Measurements from ENCODE around the gene HTR3E.
"Not testable (repeated sequence)": the region's sequence is repeated elsewhere in the genome, so short reads cannot be mapped to it uniquely, and the experiment has no call there.

The HTR3E gene

GRCh38 chr3:184143327-184143726 is 46.5 kb downstream of the HTR3E start:
- peak; percentile 93 for FAIRE-seq
- TF ChIP-seq TAF1 (IDR thresholded peaks at IDR 0.05; ENCODE audit: borderline replicate concordance, low read depth, low read length) (no peak), POLR2AphosphoS5 (IDR thresholded peaks at IDR 0.05; ENCODE audit: low read depth, low read length) (no peak), POLR2A (IDR thresholded peaks at IDR 0.05; ENCODE audit: low read depth, low read length) (no peak)

DNA sequence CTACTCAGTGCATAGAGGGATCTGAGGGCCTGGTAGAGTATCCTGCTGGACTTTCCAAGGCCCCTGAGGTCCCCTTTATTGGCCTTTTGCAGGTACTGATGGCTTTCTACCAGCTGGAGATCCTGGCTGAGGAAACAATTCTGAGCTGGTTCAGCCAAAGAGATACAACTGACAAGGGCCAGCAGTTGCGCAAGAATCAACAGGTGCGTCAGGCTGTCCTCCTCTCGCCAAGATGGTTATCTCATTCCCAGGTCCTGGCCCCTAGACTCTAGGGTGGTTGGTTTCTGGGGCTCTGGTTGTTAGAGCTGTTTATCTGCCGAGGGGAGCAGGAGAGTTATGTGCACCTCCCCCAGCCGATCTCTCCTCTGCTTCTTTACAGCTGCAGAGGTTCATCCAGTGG is 47.6 kb downstream of the HTR3E start:
- TF ChIP-seq POLR2A (IDR thresholded peaks at IDR 0.05; ENCODE audit: low read depth, low read length) (no peak), TAF1 (IDR thresholded peaks at IDR 0.05; ENCODE audit: borderline replicate concordance, low read depth, low read length) (no peak), POLR2AphosphoS5 (IDR thresholded peaks at IDR 0.05; ENCODE audit: low read depth, low read length) (no peak)
- no peak for DNase-seq (ENCODE audit: insufficient read length)
- FAIRE-seq, result no peak

More at GRCh38 chr3:184143327-184143726, 46.5 kb downstream of the HTR3E start:
- no peak for DNase-seq (ENCODE audit: insufficient read length)

GRCh38 chr3:184145111-184145524 is 48.3 kb downstream of the HTR3E start:
- TF ChIP-seq TAF1 (IDR thresholded peaks at IDR 0.05; ENCODE audit: borderline replicate concordance, low read depth, low read length) (no peak), POLR2AphosphoS5 (IDR thresholded peaks at IDR 0.05; ENCODE audit: low read depth, low read length) (no peak), POLR2A (IDR thresholded peaks at IDR 0.05; ENCODE audit: low read depth, low read length) (no peak)
- FAIRE-seq (peak; percentile 65), DNase-seq (ENCODE audit: insufficient read length) (no peak)

DNA sequence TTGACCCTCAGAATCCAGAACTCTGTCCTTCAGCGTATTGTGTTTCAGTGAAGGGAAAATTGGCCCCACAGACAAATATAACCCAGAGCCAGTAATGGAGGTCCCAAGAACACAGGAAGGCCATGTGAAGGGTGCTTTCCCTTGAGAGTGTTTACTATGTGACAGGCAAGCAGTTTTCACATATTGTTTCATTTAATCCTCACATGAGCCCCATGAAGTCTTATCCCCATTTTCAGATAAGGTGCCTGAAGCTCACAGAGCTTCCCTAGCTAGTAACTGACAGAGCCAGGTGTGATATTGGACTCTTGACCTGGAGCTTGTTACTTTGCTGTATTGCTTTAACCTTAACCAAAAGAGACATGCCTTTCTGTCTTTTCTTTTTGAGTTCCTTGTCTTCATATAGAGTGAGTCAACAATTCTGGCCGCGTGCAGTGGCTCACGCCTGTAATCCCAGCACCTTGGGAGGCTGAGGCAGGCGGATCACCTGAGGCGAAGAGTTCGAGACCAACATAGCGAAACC is 48.9 kb downstream of the HTR3E start:
- TF ChIP-seq POLR2A (IDR thresholded peaks at IDR 0.05; ENCODE audit: low read depth, low read length) (no peak), TAF1 (IDR thresholded peaks at IDR 0.05; ENCODE audit: borderline replicate concordance, low read depth, low read length) (no peak), POLR2AphosphoS5 (IDR thresholded peaks at IDR 0.05; ENCODE audit: low read depth, low read length) (no peak)
- no peak for DNase-seq (ENCODE audit: insufficient read length)
- FAIRE-seq, result no peak

DNA sequence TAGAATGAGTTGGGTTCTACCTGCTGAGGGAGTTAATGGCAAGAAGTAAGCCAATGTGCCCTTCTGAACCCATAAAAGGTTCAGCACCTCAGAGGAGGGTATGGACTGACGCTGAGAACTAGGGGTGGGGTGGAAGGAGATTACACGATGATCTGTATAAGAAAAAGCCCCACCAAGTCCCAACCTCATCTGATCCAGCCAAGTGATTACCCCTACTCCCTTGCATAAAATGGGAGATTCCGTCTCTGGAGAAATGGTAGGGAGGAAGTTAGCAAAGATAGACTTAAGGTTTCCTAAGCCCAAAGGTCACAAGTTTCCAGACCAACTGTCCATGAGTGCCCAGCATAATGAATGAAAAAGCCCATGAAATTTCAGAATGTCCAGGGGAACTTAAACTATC is 51.2 kb downstream of the HTR3E start:
- no peak for FAIRE-seq
- no peak for DNase-seq (ENCODE audit: insufficient read length)
- TF ChIP-seq TAF1 (IDR thresholded peaks at IDR 0.05; ENCODE audit: borderline replicate concordance, low read depth, low read length) (no peak), POLR2AphosphoS5 (IDR thresholded peaks at IDR 0.05; ENCODE audit: low read depth, low read length) (no peak), POLR2A (IDR thresholded peaks at IDR 0.05; ENCODE audit: low read depth, low read length) (no peak)

GRCh38 chr3:184149123-184149522 is 52.3 kb downstream of the HTR3E start:
- TF ChIP-seq POLR2AphosphoS5 (IDR thresholded peaks at IDR 0.05; ENCODE audit: low read depth, low read length) (no peak), POLR2A (IDR thresholded peaks at IDR 0.05; ENCODE audit: low read depth, low read length) (no peak), TAF1 (IDR thresholded peaks at IDR 0.05; ENCODE audit: borderline replicate concordance, low read depth, low read length) (no peak)
- DNase-seq (ENCODE audit: insufficient read length), result no peak
- no peak for FAIRE-seq

DNA sequence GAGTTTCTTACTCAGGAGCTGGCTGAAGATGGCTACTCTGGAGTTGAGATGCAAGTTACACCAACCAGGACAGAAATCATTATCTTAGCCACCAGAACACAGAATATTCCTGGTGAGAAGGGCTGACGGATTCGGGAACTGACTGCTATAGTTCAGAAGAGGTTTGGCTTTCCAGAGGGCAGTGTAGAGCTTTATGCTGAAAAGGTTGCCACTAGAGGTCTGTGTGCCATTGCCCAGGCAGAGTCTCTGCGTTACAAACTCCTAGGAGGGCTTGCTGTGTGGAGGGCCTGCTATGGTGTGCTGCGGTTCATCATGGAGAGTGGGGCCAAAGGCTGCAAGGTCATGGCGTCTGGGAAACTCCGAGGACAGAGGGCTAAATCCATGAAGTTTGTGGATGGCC is 52.9 kb downstream of the HTR3E start:
- not testable (repeated sequence) for FAIRE-seq; DNase-seq (ENCODE audit: insufficient read length)

DNA sequence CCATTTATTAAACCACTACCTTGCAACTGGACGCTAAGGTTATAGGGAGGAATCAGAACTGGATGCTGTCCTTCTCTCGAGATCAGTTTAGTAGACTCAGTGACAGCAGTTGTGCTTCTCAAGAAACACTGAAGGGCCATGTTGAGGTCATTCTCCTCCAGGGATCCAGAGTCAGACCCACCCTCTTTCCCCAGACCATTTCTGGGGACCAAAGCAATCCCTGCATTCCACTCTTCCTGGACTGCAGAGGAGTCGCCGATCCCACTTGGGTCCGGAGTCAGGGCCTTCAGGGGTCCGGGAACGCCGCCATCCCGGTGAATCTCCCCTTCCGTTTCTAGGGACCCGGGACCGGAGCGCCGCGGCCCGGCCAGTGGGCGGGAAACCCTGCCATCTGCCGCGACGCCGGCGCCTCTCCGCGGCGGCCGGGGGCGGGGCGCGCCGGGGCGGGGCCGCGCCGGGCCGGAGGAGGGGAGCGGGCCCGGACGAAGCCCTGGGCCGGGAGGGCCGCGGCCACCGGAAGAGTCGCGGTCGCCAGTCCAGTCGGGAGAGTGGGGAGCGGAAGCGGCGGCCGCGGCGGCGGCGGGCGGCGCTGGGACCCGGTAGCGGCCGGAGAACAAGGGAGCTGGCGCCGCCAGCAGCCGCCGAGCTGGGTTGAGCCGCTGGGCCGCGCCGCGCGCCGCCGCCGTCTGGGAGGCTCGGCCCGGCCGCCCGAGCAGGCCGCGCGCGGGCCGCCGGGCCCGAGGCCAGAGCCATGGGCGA is 58.2 kb downstream of the HTR3E start, which contains the start of gene DVL3:
Gene DVL3, plus strand, starts transcription at position 493 of the 759 bp plus-strand sequence. Its CDS starts 259 bp downstream, at position 752.
- DNase-seq (ENCODE audit: insufficient read length) (peak; percentile 88), FAIRE-seq (no peak)
- TF ChIP-seq TAF1 (IDR thresholded peaks at IDR 0.05; ENCODE audit: borderline replicate concordance, low read depth, low read length), result peak; percentile 17; the same call in 1 of the 2 replicates
- no peak; the same call in 1 of the 2 replicates for TF ChIP-seq POLR2A (IDR thresholded peaks at IDR 0.05; ENCODE audit: low read depth, low read length)
- TF ChIP-seq POLR2AphosphoS5 (IDR thresholded peaks at IDR 0.05; ENCODE audit: low read depth, low read length), result no peak

GRCh38 chr3:184155644-184156521 is 59.0 kb downstream of the HTR3E start:
- TF ChIP-seq TAF1 (IDR thresholded peaks at IDR 0.05; ENCODE audit: borderline replicate concordance, low read depth, low read length), result no peak
- TF ChIP-seq POLR2A (IDR thresholded peaks at IDR 0.05; ENCODE audit: low read depth, low read length), result no peak
- no peak for TF ChIP-seq POLR2AphosphoS5 (IDR thresholded peaks at IDR 0.05; ENCODE audit: low read depth, low read length)
- DNase-seq (ENCODE audit: insufficient read length), result peak; percentile 61
- no peak for FAIRE-seq

DNA sequence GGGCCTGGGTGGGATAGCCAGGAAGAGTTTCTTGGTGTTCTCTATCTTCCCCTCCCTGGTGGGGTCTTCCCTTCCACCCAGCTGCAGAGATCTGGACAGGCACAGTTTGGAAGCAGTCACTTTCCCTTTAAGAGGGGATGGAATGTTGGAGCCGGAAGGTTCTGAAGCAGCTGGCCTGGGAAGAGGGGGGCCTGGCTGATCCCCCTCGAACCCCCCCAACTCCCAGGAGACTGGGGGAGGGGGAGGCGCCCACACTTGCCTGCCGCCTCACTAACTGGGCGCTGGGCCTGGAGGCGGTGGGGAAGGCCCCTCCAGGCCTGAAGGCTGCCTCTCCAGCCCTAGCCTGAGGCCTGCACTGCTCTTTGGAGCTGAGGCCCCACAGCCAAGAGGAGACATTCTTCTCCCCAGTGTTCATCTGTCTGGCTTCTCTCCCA is 59.7 kb downstream of the HTR3E start:
- TF ChIP-seq TAF1 (IDR thresholded peaks at IDR 0.05; ENCODE audit: borderline replicate concordance, low read depth, low read length), result no peak
- TF ChIP-seq POLR2AphosphoS5 (IDR thresholded peaks at IDR 0.05; ENCODE audit: low read depth, low read length), result no peak
- no peak for TF ChIP-seq POLR2A (IDR thresholded peaks at IDR 0.05; ENCODE audit: low read depth, low read length)
- FAIRE-seq (no peak), DNase-seq (ENCODE audit: insufficient read length) (no peak)
